ENCODE results near the gene KIF26B. TPM values are rescaled to one million over a fixed set of nuclear protein-coding genes. Genes with fewer than 3 reads are reported as not detected.
A peak's percentile ranks its signal among the peaks of the same experiment; 100 is the strongest.
"Not testable (repeated sequence)": the region's sequence is repeated elsewhere in the genome, so short reads cannot be mapped to it uniquely, and the experiment has no call there.

Gene KIF26B
- total RNA-seq, 1 donor from 2014 or later = 4.0 TPM

GRCh38 chr1:245325922-245326795 is 171.4 kb downstream of the KIF26B start:
- DNase-seq = no peak

GRCh38 chr1:245327360-245327759 is 172.6 kb downstream of the KIF26B start:
- DNase-seq = peak; percentile 57

- no peak for DNase-seq
Measured at GRCh38 chr1:245327842-245328241, 173.1 kb downstream of the KIF26B start.

- no peak for DNase-seq
Measured at GRCh38 chr1:245330951-245331350, 176.2 kb downstream of the KIF26B start.

GRCh38 chr1:245332085-245332484 is 177.3 kb downstream of the KIF26B start:
- DNase-seq = no peak

GRCh38 chr1:245332513-245332912 is 177.7 kb downstream of the KIF26B start:
- DNase-seq = no peak

DNA sequence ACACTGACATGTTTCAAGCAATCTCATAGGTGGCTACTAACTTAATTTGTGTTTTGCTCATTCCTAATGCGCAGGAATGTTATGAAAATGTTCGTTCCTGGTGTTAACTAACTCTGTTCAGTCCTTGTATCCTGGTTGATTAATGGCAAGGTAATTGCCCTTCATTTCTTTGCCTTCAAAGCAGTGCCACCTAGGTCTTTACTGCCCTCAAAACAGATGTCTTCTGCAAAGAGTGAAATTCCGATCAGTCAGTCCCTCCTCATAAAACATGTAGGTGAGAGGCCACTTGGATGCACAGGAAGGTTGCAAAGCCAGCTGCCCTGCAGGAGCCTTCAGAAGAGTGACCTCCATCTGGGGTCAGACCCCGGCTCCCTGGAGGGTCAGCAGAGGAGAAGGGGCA is 179.4 kb downstream of the KIF26B start:
- no peak for DNase-seq

DNA sequence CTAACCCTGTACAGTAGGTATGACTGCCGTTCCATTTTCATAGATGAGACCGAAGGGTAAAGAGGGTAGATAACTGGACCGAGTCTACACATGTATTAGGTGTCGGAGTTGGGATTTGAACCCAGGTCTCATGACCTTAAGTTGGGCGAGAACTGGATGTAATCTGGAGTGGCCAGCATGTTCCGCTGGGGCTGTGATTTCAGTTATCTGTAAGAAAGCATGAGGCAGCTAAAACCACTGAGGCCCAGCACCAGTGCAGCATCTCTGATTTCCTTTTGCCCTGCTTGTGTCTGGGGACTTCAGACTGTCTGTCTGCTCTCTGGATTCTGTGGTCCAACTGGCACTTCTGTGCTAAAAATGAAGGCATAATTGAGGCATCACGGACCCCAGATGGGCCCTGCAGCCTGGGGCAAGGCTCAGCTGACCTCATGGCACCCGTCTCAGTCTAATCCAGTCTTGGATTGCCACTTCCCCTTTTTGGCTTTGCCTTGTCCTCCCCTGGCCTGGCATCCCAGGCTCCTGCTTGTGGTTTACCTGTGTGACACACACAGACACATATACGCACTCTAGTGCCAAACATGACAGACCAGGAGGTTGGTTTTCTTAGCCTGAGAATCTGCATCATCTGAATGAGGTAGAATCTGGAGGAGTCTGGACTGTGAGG is 180.2 kb downstream of the KIF26B start:
- DNase-seq = no peak

DNA sequence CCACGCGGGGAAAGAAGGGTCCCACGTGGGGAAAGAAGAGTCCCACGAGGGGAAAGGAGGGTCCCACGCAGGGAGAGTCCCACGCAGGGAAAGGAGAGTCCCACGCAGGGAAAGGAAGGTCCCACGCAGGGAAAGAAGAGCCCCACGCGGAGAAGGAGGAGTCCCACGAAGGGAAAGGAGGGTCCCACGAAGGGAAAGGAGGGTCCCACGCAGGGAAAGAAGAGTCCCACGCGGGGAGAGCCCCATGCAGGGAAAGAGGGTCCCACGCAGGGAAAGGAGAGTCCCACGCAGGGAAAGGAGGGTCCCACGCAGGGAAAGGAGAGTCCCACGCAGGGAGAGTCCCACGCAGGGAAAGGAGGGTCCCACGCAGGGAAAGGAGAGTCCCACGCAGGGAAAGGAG is 180.9 kb downstream of the KIF26B start:
- not testable (repeated sequence) for DNase-seq

DNA sequence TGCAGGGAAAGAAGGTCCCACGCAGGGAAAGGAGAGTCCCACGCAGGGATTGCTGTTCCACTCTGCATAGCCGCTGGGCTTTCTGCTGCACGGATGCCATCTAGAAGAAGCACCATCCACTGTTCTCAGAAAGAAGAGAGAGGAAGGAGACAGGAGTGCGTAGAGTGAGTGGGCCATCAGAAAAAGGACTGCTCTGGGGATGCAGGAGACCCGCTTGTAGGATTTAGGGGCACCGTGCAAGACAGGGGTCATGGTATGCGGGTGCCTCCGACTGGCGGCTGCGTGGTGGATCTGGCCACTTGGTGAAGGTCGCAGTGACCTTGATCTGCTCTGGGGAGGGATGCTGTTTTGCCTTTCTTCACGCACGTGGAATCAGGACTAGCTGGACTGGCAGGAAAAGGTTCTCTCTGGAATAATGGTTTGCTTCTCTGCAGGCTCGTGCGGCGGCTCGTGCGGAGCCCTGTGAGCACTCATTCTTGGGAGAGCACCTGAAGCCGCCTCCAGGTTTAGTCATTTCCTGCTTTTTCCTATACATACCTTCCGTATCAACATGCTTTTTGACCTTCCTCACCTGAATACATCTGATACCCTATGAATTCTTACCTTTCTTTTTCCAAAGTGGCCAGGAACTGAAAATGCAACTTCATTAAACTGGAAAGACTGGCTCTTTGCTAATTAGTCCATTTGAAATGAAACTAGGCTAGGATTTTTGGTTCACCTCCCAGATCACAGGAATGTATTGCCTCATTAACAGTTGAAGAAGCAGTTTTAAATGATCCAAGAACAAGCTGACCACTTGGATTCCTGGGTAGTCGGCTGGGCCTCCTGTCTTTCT is 181.6 kb downstream of the KIF26B start:
- DNase-seq = no peak

DNA sequence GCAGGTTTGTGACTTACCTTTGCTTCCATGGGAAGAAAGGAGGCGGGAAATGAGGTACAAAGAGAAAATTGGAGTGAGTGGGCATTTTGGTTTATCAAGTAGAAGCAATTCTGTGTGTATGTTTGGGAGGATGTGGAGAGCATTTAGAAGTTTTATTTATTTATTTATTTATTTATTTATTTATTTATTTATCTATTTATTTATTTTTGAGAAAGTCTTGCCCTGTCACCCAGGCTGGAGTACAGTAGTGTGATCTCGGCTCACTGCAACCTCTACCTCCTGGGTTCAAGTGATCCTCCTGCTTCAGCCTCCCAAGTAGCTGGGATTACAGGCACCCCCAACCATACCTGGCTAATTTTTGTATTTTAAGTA is 182.2 kb downstream of the KIF26B start:
- not testable (repeated sequence) for DNase-seq

DNA sequence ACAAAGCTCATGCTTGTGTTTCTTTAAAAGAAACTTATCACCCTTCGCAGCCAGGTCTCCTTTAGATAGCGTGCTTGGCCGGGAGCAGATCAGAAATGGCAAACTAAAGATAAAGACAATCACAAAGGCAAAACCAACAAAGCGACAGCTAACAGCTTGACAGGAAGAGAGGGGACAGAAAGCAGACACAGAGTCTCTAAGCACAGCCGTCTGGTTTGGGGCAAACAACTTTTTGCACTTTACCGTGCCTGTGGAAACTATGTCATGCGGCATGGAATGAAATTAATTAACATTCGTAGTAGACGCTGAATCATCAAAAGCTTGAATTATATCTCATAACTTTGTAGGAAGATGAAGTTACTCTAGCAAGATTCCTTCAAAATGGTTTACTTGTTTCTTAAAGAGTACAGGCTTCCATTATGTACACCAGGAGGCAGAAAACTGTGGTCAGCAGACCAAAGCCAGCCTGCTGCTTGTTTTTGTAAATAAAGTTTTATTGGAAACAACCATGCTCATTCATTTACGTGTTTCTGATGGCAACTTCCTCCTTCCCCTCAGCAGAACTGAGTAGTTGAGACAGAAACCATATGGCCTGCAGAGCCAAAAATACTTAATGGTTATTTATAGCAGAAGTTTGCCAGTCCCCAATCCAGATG is 183.2 kb downstream of the KIF26B start:
- DNase-seq = no peak

- no peak for DNase-seq
Measured at GRCh38 chr1:245338485-245338877, 183.7 kb downstream of the KIF26B start.

GRCh38 chr1:245341743-245342142 is 187.0 kb downstream of the KIF26B start:
- DNase-seq = no peak

DNA sequence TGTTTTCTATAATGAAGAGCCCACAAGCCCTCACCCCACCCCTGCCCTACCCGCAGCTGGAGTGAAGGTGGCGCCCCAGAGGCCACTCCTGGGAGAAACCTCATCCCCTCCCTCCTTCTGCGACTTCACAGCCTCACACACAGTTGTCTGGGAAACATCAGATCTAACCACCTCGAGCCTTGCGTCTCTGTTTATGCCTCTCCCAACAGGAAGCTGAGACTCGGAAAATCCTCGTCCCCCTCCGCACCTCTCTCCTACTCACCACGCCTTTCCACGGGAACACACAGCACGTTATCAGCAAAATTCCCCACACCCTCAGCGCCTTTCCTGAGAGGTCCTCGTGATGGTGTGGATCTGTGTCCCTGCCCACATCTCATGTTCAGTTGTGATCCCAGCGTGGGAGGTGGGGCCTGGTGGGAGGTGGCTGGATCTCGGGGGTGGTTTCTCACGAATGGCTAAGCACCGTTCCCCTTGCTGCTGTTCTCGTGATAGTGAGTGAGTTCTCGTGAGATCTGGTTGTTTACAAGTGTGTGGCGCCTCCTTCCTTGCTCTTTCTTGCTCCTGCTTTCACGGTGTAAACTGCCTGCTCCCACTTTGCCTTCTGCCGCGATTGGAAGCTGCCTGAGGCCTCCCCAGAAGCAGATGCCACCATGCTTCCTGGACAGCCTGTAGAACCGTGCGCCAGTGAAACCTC is 190.6 kb downstream of the KIF26B start:
- DNase-seq = no peak

DNA sequence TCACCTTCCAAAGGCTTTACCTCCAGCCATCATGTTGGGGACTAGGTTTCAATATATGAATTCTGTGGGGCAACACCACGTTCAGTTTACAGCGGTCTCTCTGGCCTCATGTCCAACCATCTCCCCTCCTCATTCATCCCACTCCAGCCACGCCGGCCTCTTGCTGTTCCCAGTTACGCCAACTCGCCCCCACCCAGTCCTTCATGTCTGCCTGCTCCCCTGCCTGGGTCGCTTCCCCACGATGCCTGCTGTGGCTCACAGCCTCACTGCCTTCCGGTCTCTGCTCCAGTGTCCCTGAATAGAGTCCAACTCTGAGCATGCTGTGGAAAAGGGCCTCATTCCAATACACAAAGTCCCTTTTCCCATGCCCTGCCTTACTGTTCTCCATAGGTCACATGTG is 193.8 kb downstream of the KIF26B start:
- DNase-seq = no peak

DNA sequence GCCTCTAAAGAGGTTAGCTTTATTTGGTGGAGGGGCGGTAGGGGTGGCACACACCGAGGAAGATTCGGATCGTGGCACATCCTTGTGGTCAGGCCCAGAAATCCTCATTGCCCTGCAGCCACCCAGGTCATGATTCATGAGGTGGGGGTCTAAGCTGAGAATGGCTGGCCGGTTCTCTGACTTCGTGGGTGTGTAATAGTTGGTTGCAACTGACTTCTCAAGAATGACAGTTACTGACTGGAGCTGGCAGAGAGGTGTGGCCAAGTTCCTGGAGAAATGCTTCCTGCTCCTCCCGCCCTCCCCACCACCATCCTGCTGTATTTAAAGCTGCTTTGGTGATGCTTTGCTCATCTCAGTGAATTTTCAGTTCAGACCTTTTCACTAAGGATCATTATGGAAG is 198.6 kb downstream of the KIF26B start:
- no peak for DNase-seq

DNA sequence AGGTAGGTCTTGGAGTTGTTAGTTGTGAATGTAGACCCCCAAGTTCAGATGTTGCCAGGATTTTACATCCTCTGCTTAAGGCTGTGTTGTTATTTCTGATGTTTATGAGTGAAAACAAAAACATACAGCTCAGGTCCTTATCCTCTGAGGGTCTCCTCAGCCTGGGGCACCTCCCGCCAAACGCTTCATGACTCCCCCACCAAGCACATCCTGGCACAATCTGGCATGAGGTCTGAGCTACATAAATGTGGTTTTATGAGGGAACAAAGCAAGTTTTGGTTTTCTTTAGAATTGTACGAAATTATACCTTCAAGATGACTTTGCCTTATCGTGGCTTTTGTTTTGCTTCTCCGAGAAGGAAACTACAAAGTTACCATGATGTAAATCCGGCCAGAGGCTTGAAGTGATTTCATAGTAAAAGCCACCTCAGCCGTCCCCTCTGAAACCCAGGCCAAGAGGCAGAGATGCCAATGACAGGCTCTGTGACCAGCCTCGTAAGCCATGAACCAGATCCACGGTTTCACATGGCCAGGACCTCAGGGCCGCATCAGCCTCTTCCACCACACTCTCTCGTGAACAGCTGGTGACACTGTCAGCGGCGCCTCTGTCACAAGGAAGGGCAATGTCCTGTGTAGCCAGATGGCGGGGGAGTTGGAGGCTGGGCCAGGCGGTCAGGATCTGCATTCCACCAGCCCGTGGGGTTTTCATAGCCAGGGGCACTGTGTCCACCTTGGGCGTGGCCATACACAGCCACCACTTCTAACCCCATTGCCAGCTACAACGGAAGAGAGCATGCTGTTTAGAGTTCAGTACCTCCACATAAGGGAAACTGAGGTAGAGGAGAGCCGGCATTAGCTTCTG is 199.4 kb downstream of the KIF26B start:
- no peak for DNase-seq

- DNase-seq = not testable (repeated sequence)
Measured at GRCh38 chr1:245355851-245356630, 201.3 kb downstream of the KIF26B start.

Data from tongue (tissue), 2 donors.